SK-N-SH treated with all-trans-retinoic acid at 6 μM for 48 hours (cell line): ENCODE measurements around the gene RUFY3.

Source experiments
- ATAC-seq: fragments of 200-7000 bp; cut with Tn5 transposase; 3 replicates; pipeline ENCODE4 v1.9.1; 2020; ENCODE audit warnings: mild to moderate bottlenecking, moderate library complexity
- ARNTL ChIP-seq: fragments of 450-650 bp; formaldehyde crosslinking; IDR thresholded peaks from 2 replicates; pipeline ENCODE4 v1.5.0; 2020; ENCODE audit warnings: low read depth, mild to moderate bottlenecking, moderate library complexity, borderline replicate concordance
- BACH2 ChIP-seq: fragments of 250-450 bp; sonication (Bioruptor Pico); IDR thresholded peaks from 2 replicates; pipeline ENCODE4 v1.9.0; 2021; ENCODE audit warnings: mild to moderate bottlenecking, borderline replicate concordance
- CSDC2 ChIP-seq: fragments of 250-450 bp; sonication (Bioruptor Pico); IDR thresholded peaks from 2 replicates; pipeline ENCODE4 v1.5.0; 2020; ENCODE audit warnings: mild to moderate bottlenecking, moderate library complexity
- CSRNP3 ChIP-seq: fragments of 250-450 bp; sonication (Bioruptor Pico); IDR thresholded peaks from 2 replicates; pipeline ENCODE4 v1.5.1; 2021; ENCODE audit warnings: mild to moderate bottlenecking, moderate library complexity
- ESRRG ChIP-seq: fragments of 250-450 bp; sonication (Bioruptor Pico); IDR thresholded peaks from 2 replicates; pipeline ENCODE4 v1.6.1; 2021; ENCODE audit warnings: mild to moderate bottlenecking
- GLIS3 ChIP-seq: fragments of 250-450 bp; sonication (Bioruptor Pico); IDR thresholded peaks from 2 replicates; pipeline ENCODE4 v1.5.0; 2020; ENCODE audit warnings: mild to moderate bottlenecking, moderate library complexity
- ISL1 ChIP-seq: fragments of 250-450 bp; sonication (Bioruptor Pico); IDR thresholded peaks from 2 replicates; pipeline ENCODE4 v2.1.2; 2022; ENCODE audit warnings: mild to moderate bottlenecking, moderate library complexity
- OSR1 ChIP-seq: fragments of 250-450 bp; sonication (Bioruptor Pico); IDR thresholded peaks from 2 replicates; pipeline ENCODE4 v1.8.0; 2022; ENCODE audit warnings: moderate library complexity, mild to moderate bottlenecking, inconsistent platforms
- POU6F1 ChIP-seq: fragments of 250-450 bp; sonication (Bioruptor Pico); IDR thresholded peaks from 2 replicates; pipeline ENCODE4 v1.8.0; 2021; ENCODE audit warnings: low read depth, mild to moderate bottlenecking, moderate library complexity, borderline replicate concordance
- PPARA ChIP-seq: fragments of 250-450 bp; sonication (Bioruptor Pico); IDR thresholded peaks from 2 replicates; pipeline ENCODE4 v1.5.0; 2020; ENCODE audit warnings: mild to moderate bottlenecking, borderline replicate concordance
- RARB ChIP-seq: fragments of 250-450 bp; sonication (Bioruptor Pico); IDR thresholded peaks from 2 replicates; pipeline ENCODE4 v1.8.0; 2021; ENCODE audit warnings: mild to moderate bottlenecking, moderate library complexity
- SNAI2 ChIP-seq: fragments of 250-450 bp; sonication (Bioruptor Pico); IDR thresholded peaks from 2 replicates; pipeline ENCODE4 v1.5.0; 2020; ENCODE audit warnings: mild to moderate bottlenecking, moderate library complexity
- TCF4 ChIP-seq: fragments of 250-450 bp; sonication (Bioruptor Pico); IDR thresholded peaks from 2 replicates; pipeline ENCODE4 v1.8.0; 2021; ENCODE audit warnings: mild to moderate bottlenecking, moderate library complexity, borderline replicate concordance
- TOX ChIP-seq: fragments of 250-450 bp; sonication (Bioruptor Pico); IDR thresholded peaks from 2 replicates; pipeline ENCODE4 v1.8.0; 2021; ENCODE audit warnings: mild to moderate bottlenecking, moderate library complexity, borderline replicate concordance
- ZC3H10 ChIP-seq: fragments of 250-450 bp; sonication (Bioruptor Pico); IDR thresholded peaks from 2 replicates; pipeline ENCODE4 v1.5.1; 2021; ENCODE audit warnings: mild to moderate bottlenecking, moderate library complexity
- ZFP3 ChIP-seq: fragments of 250-450 bp; sonication (Bioruptor Pico); IDR thresholded peaks from 2 replicates; pipeline ENCODE4 v1.5.0; 2020; ENCODE audit warnings: mild to moderate bottlenecking, moderate library complexity
- ZFP30 ChIP-seq: fragments of 450-650 bp; formaldehyde crosslinking; IDR thresholded peaks from 2 replicates; pipeline ENCODE4 v1.5.0; 2022; ENCODE audit warnings: mild to moderate bottlenecking, moderate library complexity
- ZNF565 ChIP-seq: fragments of 450-650 bp; formaldehyde crosslinking; conservative IDR thresholded peaks from 2 replicates; pipeline ENCODE4 v1.5.0; 2020; ENCODE audit warnings: low read depth, mild to moderate bottlenecking, moderate library complexity
- ZNF70 ChIP-seq: fragments of 450-650 bp; formaldehyde crosslinking; IDR thresholded peaks from 2 replicates; pipeline ENCODE4 v1.5.0; 2020; ENCODE audit warnings: mild to moderate bottlenecking, moderate library complexity
- ZNF8 ChIP-seq: fragments of 450-650 bp; formaldehyde crosslinking; IDR thresholded peaks from 2 replicates; pipeline ENCODE4 v1.5.0; 2020; ENCODE audit warnings: mild to moderate bottlenecking, moderate library complexity
- TF ChIP-seq, protein P1 (sequence below): fragments of 250-450 bp; sonication (Bioruptor Pico); IDR thresholded peaks from 2 replicates; pipeline ENCODE4 v1.5.0; 2020; ENCODE audit warnings: mild to moderate bottlenecking, moderate library complexity
- TF ChIP-seq, protein P2 (sequence below): fragments of 250-450 bp; sonication (Bioruptor Pico); IDR thresholded peaks from 2 replicates; pipeline ENCODE4 v1.8.0; 2020; ENCODE audit warnings: mild to moderate bottlenecking, moderate library complexity, borderline replicate concordance
- TF ChIP-seq, protein P3 (sequence below): fragments of 250-450 bp; sonication (Bioruptor Pico); IDR thresholded peaks from 2 replicates; pipeline ENCODE4 v1.5.1; 2020; ENCODE audit warnings: low read depth, mild to moderate bottlenecking, moderate library complexity

RUFY3 gene

DNA sequence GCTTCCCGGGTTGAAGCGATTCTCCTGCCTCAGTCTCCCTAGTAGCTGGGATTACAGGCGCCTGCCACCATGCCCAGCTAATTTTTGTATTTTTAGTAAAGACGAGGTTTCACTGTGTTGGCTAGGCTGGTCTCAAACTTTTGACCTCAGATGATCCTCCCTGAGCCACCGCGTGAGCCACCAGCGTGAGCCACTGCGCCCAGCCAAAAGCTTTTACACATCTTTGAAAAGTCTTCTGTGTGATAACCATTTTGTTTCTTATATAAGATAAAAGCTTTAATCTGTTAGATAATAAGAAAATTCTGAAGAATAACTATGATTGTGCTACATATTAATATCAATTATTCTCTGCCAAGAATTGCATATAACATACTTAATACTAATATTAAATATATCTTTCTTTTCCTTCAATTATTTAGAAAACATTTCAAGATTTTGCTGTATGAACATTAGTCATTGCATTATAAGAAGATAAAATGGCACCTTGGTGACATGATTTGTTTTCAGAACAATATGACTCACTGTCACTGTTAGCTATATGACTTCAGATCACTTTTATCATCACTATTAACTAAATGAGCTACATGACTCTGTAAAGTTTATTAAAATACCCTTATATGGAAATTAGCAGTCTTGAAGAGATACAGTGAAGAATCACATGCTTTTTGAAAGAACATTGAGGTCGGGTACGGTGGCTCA is 33.4 kb downstream of the RUFY3 start:
- ATAC-seq = no peak
- TF ChIP-seq TOX (CRISPR knock-in tag) (no peak), BACH2 (no peak), TCF4 (CRISPR knock-in tag) (no peak), ISL1 (CRISPR knock-in tag) (no peak), ZFP3 (no peak), ZFP30 (CRISPR knock-in tag) (no peak), CSDC2 (CRISPR knock-in tag) (no peak)
- TF ChIP-seq, protein P1, sequence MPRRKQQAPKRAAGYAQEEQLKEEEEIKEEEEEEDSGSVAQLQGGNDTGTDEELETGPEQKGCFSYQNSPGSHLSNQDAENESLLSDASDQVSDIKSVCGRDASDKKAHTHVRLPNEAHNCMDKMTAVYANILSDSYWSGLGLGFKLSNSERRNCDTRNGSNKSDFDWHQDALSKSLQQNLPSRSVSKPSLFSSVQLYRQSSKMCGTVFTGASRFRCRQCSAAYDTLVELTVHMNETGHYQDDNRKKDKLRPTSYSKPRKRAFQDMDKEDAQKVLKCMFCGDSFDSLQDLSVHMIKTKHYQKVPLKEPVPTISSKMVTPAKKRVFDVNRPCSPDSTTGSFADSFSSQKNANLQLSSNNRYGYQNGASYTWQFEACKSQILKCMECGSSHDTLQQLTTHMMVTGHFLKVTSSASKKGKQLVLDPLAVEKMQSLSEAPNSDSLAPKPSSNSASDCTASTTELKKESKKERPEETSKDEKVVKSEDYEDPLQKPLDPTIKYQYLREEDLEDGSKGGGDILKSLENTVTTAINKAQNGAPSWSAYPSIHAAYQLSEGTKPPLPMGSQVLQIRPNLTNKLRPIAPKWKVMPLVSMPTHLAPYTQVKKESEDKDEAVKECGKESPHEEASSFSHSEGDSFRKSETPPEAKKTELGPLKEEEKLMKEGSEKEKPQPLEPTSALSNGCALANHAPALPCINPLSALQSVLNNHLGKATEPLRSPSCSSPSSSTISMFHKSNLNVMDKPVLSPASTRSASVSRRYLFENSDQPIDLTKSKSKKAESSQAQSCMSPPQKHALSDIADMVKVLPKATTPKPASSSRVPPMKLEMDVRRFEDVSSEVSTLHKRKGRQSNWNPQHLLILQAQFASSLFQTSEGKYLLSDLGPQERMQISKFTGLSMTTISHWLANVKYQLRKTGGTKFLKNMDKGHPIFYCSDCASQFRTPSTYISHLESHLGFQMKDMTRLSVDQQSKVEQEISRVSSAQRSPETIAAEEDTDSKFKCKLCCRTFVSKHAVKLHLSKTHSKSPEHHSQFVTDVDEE (CRISPR knock-in tag) = no peak

DNA sequence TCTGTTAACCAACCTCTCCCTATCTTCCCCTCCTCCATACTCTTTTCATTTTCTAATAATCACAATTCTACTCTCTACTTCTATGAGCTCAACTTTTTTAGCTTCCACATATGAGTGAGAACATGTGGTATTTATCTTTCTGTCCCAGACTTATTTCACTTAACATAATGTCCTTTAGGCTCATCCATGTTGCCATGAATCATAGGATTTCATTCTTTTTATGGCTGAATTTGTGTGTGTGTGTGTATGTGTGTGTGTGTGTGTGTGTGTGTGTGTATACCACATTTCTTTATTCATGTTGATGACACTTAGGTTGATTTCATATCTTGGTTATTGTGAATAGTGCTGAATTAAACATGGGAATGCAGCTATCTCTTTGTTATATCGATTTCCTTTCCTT is 37.4 kb downstream of the RUFY3 start:
- ATAC-seq = no peak
- TF ChIP-seq ESRRG (CRISPR knock-in tag) (no peak), OSR1 (CRISPR knock-in tag) (no peak), ARNTL (no peak), ZNF8 (CRISPR knock-in tag) (no peak), ISL1 (CRISPR knock-in tag) (no peak), ZNF565 (CRISPR knock-in tag) (no peak), ZFP30 (CRISPR knock-in tag) (no peak), ZC3H10 (CRISPR knock-in tag) (no peak), ZNF70 (no peak), CSDC2 (CRISPR knock-in tag) (no peak), RARB (CRISPR knock-in tag) (no peak), POU6F1 (CRISPR knock-in tag) (no peak), ZFP3 (no peak), TOX (CRISPR knock-in tag) (no peak), SNAI2 (CRISPR knock-in tag) (no peak), GLIS3 (CRISPR knock-in tag) (no peak), TCF4 (CRISPR knock-in tag) (no peak)
- TF ChIP-seq, protein P2, sequence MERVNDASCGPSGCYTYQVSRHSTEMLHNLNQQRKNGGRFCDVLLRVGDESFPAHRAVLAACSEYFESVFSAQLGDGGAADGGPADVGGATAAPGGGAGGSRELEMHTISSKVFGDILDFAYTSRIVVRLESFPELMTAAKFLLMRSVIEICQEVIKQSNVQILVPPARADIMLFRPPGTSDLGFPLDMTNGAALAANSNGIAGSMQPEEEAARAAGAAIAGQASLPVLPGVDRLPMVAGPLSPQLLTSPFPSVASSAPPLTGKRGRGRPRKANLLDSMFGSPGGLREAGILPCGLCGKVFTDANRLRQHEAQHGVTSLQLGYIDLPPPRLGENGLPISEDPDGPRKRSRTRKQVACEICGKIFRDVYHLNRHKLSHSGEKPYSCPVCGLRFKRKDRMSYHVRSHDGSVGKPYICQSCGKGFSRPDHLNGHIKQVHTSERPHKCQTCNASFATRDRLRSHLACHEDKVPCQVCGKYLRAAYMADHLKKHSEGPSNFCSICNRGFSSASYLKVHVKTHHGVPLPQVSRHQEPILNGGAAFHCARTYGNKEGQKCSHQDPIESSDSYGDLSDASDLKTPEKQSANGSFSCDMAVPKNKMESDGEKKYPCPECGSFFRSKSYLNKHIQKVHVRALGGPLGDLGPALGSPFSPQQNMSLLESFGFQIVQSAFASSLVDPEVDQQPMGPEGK (CRISPR knock-in tag) = no peak
- TF ChIP-seq, protein P1 (CRISPR knock-in tag) = no peak

DNA sequence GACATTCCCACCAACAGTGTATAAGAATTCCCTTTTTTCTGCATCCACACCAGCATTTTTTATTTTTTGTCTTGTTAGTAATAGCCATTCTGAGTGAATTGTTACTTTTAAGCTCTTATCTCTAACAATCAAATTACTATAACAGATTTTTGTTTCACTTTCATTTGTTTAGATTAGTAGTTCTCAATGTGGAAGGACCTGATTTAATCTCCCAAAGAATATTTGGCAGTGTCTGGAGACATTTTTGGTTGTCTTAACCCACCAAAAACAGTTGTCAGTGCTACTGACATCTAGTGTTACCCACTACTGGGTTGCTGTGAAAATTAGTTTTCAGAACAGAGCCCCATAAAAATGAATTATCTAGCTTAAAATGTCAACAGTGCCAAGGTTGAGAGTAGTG is 37.9 kb downstream of the RUFY3 start:
- ATAC-seq = no peak
- TF ChIP-seq ISL1 (CRISPR knock-in tag) (no peak), PPARA (no peak), POU6F1 (CRISPR knock-in tag) (no peak), BACH2 (no peak), TCF4 (CRISPR knock-in tag) (no peak), ZNF565 (CRISPR knock-in tag) (no peak), OSR1 (CRISPR knock-in tag) (no peak), CSRNP3 (no peak), GLIS3 (CRISPR knock-in tag) (no peak), ZNF70 (no peak), RARB (CRISPR knock-in tag) (no peak), SNAI2 (CRISPR knock-in tag) (no peak), ZC3H10 (CRISPR knock-in tag) (no peak), ESRRG (CRISPR knock-in tag) (no peak), ZNF8 (CRISPR knock-in tag) (no peak)
- TF ChIP-seq, protein P3, sequence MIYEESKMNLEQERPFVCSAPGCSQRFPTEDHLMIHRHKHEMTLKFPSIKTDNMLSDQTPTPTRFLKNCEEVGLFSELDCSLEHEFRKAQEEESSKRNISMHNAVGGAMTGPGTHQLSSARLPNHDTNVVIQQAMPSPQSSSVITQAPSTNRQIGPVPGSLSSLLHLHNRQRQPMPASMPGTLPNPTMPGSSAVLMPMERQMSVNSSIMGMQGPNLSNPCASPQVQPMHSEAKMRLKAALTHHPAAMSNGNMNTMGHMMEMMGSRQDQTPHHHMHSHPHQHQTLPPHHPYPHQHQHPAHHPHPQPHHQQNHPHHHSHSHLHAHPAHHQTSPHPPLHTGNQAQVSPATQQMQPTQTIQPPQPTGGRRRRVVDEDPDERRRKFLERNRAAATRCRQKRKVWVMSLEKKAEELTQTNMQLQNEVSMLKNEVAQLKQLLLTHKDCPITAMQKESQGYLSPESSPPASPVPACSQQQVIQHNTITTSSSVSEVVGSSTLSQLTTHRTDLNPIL (CRISPR knock-in tag) = no peak
